Measurements from ENCODE around the gene FIBIN. TPM values are rescaled to one million over a fixed set of nuclear protein-coding genes. Genes with fewer than 3 reads are reported as not detected.

Gene FIBIN
- total RNA-seq, 1 experiment from 2014 or later, result not detected

DNA sequence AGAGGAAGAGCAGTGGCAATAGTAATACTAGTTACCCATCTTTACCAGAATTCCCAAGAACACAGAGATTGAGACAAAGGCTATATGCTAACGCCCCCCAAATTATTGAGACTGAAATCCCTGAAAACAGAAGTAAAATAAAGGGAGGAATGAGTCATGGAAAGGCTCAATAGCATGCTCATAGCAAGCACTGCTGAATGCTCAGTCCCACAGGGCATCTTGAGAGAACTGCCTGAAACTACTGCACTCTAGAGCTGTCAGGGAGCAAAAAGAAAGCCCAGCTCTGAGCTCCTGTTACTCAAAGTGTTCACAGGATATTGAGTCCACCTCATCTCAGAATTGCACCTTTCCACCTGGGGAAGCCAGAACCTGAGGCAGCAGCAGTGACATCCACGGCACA lies 44.1 kb upstream of the FIBIN start:
- no peak overlapping the region for H2AFZ ChIP-seq (ENCODE audit: low read depth, low read length, poor library complexity, severe bottlenecking)
- no peak for DNase-seq (ENCODE audit: low read depth, low spot score)
- intact Hi-C loops (cut with micrococcal nuclease), result no loop called here
- H3K9me3 ChIP-seq (ENCODE audit: control insufficient read depth in 1 of 2, insufficient read depth in 1 of 2, low read depth in 1 of 2, low read length in 2 of 2), result peaks cover 0 to 9% of the 10 kb centered on the region in 2 experiments; a peak in 1 of 4 replicates
- no peak overlapping the region for H3K27ac ChIP-seq (ENCODE audit: low read depth, low read length)
- no peaks in the 10 kb centered on the region for H3K4me1 ChIP-seq (ENCODE audit: control insufficient read depth in 1 of 2, insufficient read depth in 2 of 2, low read length in 2 of 2)
- CTCF ChIA-PET, result no interaction called here
- H3K27me3 ChIP-seq (ENCODE audit: insufficient read depth, low read length), result no peaks in the 10 kb centered on the region
- no peaks in the 10 kb centered on the region for H3K36me3 ChIP-seq (ENCODE audit: control insufficient read depth in 1 of 2, insufficient read depth in 2 of 2, low read length in 2 of 2)
- ATAC-seq, result no peak
- RAD21 ChIA-PET (ENCODE audit: low non-redundant PET in 1 of 2, low total read pairs in 2 of 2, uncharacterized antibody in 2 of 2, unreplicated experiment in 2 of 2), result no interaction called here
- H3K79me2 ChIP-seq (ENCODE audit: insufficient read depth, low read length), result no peaks in the 10 kb centered on the region
- no peak overlapping the region for H3K9ac ChIP-seq (ENCODE audit: low read length)
- no peaks in the 10 kb centered on the region for H3K9me2 ChIP-seq (ENCODE audit: insufficient read depth)
- no peak overlapping the region for H3K4me3 ChIP-seq (replicated peaks in 1 of 2; ENCODE audit: low read depth in 1 of 2, low read length in 2 of 2)
- POLR2A ChIA-PET, result no interaction called here
- no TSS peak for BruUV-seq (replicated peaks)
- TF ChIP-seq POLR2AphosphoS5 (IDR thresholded peaks at IDR 0.05; ENCODE audit: low read depth, low read length) (no peak), CEBPB (IDR thresholded peaks at IDR 0.05; ENCODE audit: low read depth) (no peak), POLR2A (IDR thresholded peaks at IDR 0.05; ENCODE audit: borderline replicate concordance, extremely low read depth, insufficient read depth, insufficient read length) (no peak), SRF (IDR thresholded peaks at IDR 0.05; ENCODE audit: low read depth) (no peak), CBX3 (IDR thresholded peaks at IDR 0.05; ENCODE audit: low read depth) (no peak), ELF1 (IDR thresholded peaks at IDR 0.05; ENCODE audit: borderline replicate concordance, low read depth) (no peak), YY1 (IDR thresholded peaks at IDR 0.05; ENCODE audit: extremely low read depth, insufficient replicate concordance, low read depth, low read length) (no peak), TCF7L2 (IDR thresholded peaks at IDR 0.05; ENCODE audit: borderline replicate concordance, extremely low read depth, insufficient read depth, insufficient read length) (no peak), RAD21 (IDR thresholded peaks at IDR 0.05; ENCODE audit: low read depth) (no peak), ZNF274 (IDR thresholded peaks at IDR 0.05; ENCODE audit: low read depth, low read length) (no peak), EZH2phosphoT487 (IDR thresholded peaks at IDR 0.05; ENCODE audit: borderline replicate concordance) (no peak), EZH2 (IDR thresholded peaks at IDR 0.05) (no peak), ZFX (IDR thresholded peaks at IDR 0.05) (no peak)
- TF ChIP-seq, protein P1, sequence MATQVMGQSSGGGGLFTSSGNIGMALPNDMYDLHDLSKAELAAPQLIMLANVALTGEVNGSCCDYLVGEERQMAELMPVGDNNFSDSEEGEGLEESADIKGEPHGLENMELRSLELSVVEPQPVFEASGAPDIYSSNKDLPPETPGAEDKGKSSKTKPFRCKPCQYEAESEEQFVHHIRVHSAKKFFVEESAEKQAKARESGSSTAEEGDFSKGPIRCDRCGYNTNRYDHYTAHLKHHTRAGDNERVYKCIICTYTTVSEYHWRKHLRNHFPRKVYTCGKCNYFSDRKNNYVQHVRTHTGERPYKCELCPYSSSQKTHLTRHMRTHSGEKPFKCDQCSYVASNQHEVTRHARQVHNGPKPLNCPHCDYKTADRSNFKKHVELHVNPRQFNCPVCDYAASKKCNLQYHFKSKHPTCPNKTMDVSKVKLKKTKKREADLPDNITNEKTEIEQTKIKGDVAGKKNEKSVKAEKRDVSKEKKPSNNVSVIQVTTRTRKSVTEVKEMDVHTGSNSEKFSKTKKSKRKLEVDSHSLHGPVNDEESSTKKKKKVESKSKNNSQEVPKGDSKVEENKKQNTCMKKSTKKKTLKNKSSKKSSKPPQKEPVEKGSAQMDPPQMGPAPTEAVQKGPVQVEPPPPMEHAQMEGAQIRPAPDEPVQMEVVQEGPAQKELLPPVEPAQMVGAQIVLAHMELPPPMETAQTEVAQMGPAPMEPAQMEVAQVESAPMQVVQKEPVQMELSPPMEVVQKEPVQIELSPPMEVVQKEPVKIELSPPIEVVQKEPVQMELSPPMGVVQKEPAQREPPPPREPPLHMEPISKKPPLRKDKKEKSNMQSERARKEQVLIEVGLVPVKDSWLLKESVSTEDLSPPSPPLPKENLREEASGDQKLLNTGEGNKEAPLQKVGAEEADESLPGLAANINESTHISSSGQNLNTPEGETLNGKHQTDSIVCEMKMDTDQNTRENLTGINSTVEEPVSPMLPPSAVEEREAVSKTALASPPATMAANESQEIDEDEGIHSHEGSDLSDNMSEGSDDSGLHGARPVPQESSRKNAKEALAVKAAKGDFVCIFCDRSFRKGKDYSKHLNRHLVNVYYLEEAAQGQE (IDR thresholded peaks at IDR 0.05; ENCODE audit: low read depth), result no peak
- TF ChIP-seq, protein P2, sequence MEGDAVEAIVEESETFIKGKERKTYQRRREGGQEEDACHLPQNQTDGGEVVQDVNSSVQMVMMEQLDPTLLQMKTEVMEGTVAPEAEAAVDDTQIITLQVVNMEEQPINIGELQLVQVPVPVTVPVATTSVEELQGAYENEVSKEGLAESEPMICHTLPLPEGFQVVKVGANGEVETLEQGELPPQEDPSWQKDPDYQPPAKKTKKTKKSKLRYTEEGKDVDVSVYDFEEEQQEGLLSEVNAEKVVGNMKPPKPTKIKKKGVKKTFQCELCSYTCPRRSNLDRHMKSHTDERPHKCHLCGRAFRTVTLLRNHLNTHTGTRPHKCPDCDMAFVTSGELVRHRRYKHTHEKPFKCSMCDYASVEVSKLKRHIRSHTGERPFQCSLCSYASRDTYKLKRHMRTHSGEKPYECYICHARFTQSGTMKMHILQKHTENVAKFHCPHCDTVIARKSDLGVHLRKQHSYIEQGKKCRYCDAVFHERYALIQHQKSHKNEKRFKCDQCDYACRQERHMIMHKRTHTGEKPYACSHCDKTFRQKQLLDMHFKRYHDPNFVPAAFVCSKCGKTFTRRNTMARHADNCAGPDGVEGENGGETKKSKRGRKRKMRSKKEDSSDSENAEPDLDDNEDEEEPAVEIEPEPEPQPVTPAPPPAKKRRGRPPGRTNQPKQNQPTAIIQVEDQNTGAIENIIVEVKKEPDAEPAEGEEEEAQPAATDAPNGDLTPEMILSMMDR (IDR thresholded peaks at IDR 0.05 in 2 of 3, conservative IDR thresholded peaks at IDR 0.05 in 1 of 3; ENCODE audit: borderline replicate concordance in 1 of 3, insufficient read depth in 1 of 3, low read depth in 2 of 3, low read length in 2 of 3), result no peak
- H3K4me2 ChIP-seq (ENCODE audit: low read length), result no peak overlapping the region
- no peaks in the 10 kb centered on the region for H4K20me1 ChIP-seq (ENCODE audit: insufficient read depth)
